Heart left ventricle (tissue), 16 donors: Measurements from ENCODE around the gene SGCE. TPM values are rescaled to one million over a fixed set of nuclear protein-coding genes. Genes with fewer than 3 reads are reported as not detected.

Source experiments
- ATAC-seq, 4 donors: fragments of 200-7000 bp; cut with Tn5 transposase; one replicate each; pipeline ENCODE4 v1.9.1; 2020 to 2022; ENCODE audit warnings: moderate library complexity in 4 of 4, mild to moderate bottlenecking in 3 of 4, moderate number of reproducible peaks in 1 of 4
- DNase-seq, 5 donors: peaks; one replicate each; pipeline ENCODE4 v3.0.0-alpha.2; 2020
- H3K27ac ChIP-seq, 12 donors: fragments of 200-600 bp; sonication (generic) in 4 of 12; one replicate each; pipeline versions ENCODE4 v1.5.0 to v1.8.0; 2016 to 2022; ENCODE audit warnings: mild to moderate bottlenecking in 2 of 12
- H3K27me3 ChIP-seq, 9 donors: fragments of 200-600 bp; sonication (generic) in 2 of 9; one replicate each; pipeline versions ENCODE4 v1.5.1 to v1.8.0; 2016 to 2022; ENCODE audit warnings: mild to moderate bottlenecking in 3 of 9
- H3K36me3 ChIP-seq, 9 donors: fragments of 200-600 bp; sonication (generic) in 2 of 9; one replicate each; pipeline versions ENCODE4 v1.5.0 to v1.8.0; 2018 to 2022; ENCODE audit warnings: mild to moderate bottlenecking in 2 of 9
- H3K4me1 ChIP-seq, 12 donors: fragments of 200-600 bp; sonication (generic) in 4 of 12; one replicate each; pipeline versions ENCODE4 v1.5.0 to v1.8.0; 2016 to 2022; ENCODE audit warnings: mild to moderate bottlenecking in 3 of 12
- H3K4me3 ChIP-seq, 12 donors: fragments of 200-600 bp; sonication (generic) in 4 of 12; one replicate each; pipeline versions ENCODE4 v1.5.0 to v1.8.0; 2017 to 2022; ENCODE audit warnings: mild to moderate bottlenecking in 9 of 12, moderate library complexity in 4 of 12
- H3K9me3 ChIP-seq, 12 donors: fragments of 200-600 bp; sonication (generic) in 4 of 12; one replicate each; pipeline versions ENCODE4 v1.5.0 to v1.8.0; 2016 to 2022; ENCODE audit warnings: mild to moderate bottlenecking in 1 of 12
- POLR2A ChIP-seq, 2 donors: fragments of 450-650 bp; IDR thresholded peaks; one replicate each; pipeline ENCODE4 v1.6.1; 2017; ENCODE audit warnings: antibody characterized with exemption in 2 of 2, mild to moderate bottlenecking in 2 of 2, moderate library complexity in 2 of 2
- WGBS, 4 donors: extraction: QIAGEN DNeasy Blood & Tissue Kit in 2 of 4; methylation state at CpG; one replicate each; pipeline versions ENCODE4 v1.1.5 to v1.1.7; 2013 to 2018; 5-methylcytosine and 5-hydroxymethylcytosine counted together
- intact Hi-C, 10 donors: fragments of 100-400 bp; cut with DNase I; formaldehyde crosslinking; loops; one replicate each; pipeline versions ENCODE4 v1.11.1 to v1.14.2; 2022
- polyA plus RNA-seq, 2 donors: library from polyadenylated mRNA; stranded (reverse); fragments of 200-250 nt; gene quantifications; one replicate each; pipeline ENCODE4 v1.2.3, GENCODE V29; 2013
- total RNA-seq, 9 donors: library from RNA; depleted of rRNA in 2 of 9; stranded (reverse); fragments of >200 nt in 2 of 9; fragmentation: NEBNext Ultra II Directional in 3 of 9; extraction: Animal tissue kit (Norgen Biotek cat#: 25700) in 3 of 9; gene quantifications; one replicate each; pipeline versions ENCODE4 v1.1.0 to v1.2.4, GENCODE V29; 2016 to 2023
- TF ChIP-seq, protein P1 (sequence below), 12 donors: fragments of 200-600 bp; sonication (generic) in 4 of 12; IDR thresholded peaks; one replicate each; pipeline versions ENCODE4 v1.5.0 to v1.8.0; 2018 to 2022; ENCODE audit warnings: antibody characterized with exemption in 12 of 12, mild to moderate bottlenecking in 5 of 12
- donor health status: ischemic (EF 13 %, LVEDD 7.1; RV severe dilation, severe dysfunction).
- donor health status: healthy with polysubstance abuse.
- donor health status: DM: no; HTN: yes; CAD: no.
- donor health status: DM: no; HTN: no; CAD: no.
- donor health status: ischemic (EF 25% LVEDD 6.9; RV normal size, moderate dysfunction).
- donor health status: ischemic (EF 25% LVEDD 5.7; RV mildly dilated, moderate dysfunction).
- donor health status: healthy.
- donor health status: DM: yes; HTN: yes; CAD: no.
- donor health status: ischemic (EF 35%, LVEDD 5.7; RV mildly dilated, moderate dysfunction).
- donor health status: nonischemic (EF 11% LVEDD 7.7; RV severe dilation, severe dysfunction).
- donor health status: DM: yes; HTN: yes; CAD: no.
- donor health status: PGD.
- donor health status: ischemic (EF 29% LVEDD 5.4; RV normal size, mild dysfunction).
- donor health status: nonischemic (EF 23%, LVEDD 6.1; RV moderate dilation, normal function).

The SGCE gene
- total and polyA plus RNA-seq, 11 donors = 10.0 to 40.2 (median 26.4) TPM

DNA sequence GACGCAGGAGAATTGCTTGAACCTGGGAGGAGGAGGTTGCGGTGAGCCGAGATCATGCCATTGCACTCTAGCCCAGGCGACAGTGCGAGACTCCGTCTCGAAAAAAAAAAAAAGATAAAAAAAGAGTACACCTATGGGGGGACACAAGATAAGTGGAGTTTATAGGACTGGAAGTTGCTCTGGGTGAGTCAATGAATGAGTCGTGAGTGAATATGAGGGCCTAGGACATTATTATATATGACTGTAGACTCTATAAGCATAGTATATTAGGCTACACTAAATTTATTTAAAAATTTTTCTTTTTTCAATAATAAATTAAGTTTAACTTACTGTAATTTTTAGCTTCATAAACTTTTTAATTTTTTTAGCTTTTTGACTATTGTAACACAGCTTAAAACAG lies 19.4 kb upstream of the SGCE start:
- DNase-seq (no peak), ATAC-seq (no peak)
- intact Hi-C loops = no loop called here
- Histone ChIP-seq H3K4me1 (no peaks in the 10 kb centered on the region), H3K9me3 (no peaks in the 10 kb centered on the region), H3K27ac (no peak overlapping the region), H3K36me3 (no peaks in the 10 kb centered on the region), H3K27me3 (no peaks in the 10 kb centered on the region), H3K4me3 (no peak overlapping the region)
- 96 to 99% (median 97%) methylated on average over 8 of the region's 8 CpGs for WGBS, 4 donors
- TF ChIP-seq, protein P1, sequence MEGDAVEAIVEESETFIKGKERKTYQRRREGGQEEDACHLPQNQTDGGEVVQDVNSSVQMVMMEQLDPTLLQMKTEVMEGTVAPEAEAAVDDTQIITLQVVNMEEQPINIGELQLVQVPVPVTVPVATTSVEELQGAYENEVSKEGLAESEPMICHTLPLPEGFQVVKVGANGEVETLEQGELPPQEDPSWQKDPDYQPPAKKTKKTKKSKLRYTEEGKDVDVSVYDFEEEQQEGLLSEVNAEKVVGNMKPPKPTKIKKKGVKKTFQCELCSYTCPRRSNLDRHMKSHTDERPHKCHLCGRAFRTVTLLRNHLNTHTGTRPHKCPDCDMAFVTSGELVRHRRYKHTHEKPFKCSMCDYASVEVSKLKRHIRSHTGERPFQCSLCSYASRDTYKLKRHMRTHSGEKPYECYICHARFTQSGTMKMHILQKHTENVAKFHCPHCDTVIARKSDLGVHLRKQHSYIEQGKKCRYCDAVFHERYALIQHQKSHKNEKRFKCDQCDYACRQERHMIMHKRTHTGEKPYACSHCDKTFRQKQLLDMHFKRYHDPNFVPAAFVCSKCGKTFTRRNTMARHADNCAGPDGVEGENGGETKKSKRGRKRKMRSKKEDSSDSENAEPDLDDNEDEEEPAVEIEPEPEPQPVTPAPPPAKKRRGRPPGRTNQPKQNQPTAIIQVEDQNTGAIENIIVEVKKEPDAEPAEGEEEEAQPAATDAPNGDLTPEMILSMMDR (IDR thresholded peaks at IDR 0.05) = no peak
- TF ChIP-seq POLR2A (IDR thresholded peaks at IDR 0.05) = no peak

DNA sequence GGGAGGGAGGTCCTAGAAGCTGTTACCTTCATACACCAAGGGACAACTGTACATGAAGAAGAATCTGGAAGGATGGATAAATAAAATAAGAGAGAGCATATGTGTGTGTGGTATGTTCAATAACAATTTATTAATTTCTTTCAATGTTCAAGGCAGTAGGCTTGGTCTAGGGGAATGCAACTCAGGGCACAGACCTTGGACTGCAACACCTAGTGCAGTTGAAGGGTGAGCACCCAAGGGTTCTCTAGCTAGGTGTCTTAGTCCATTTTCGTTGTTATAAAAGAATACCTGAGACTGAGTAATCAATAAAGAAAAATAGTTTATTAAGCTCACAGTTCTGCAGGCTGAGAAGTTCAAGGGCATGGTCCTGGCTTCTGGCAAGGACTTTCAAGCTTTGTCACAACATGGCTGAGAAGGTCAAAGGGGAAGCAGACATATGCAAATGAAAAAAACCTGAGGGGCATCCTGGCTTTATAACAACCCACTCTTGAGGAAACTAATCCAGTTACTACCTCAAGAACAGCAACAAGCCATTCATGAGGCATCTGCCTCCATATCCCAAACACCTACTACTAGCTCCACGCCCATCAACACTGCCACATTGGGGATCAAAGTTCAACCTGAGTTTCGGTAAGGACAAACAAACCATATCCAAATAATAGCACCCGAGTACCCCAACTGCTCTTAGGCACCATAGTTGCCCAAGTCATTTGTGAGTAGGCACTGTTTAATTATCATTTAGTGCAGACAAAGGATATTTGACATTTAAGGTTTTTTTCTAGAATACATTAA lies 15.7 kb upstream of the SGCE start:
- ATAC-seq = no peak
- TF ChIP-seq, protein P1 (IDR thresholded peaks at IDR 0.05) = no peak
- no peak for TF ChIP-seq POLR2A (IDR thresholded peaks at IDR 0.05)

DNA sequence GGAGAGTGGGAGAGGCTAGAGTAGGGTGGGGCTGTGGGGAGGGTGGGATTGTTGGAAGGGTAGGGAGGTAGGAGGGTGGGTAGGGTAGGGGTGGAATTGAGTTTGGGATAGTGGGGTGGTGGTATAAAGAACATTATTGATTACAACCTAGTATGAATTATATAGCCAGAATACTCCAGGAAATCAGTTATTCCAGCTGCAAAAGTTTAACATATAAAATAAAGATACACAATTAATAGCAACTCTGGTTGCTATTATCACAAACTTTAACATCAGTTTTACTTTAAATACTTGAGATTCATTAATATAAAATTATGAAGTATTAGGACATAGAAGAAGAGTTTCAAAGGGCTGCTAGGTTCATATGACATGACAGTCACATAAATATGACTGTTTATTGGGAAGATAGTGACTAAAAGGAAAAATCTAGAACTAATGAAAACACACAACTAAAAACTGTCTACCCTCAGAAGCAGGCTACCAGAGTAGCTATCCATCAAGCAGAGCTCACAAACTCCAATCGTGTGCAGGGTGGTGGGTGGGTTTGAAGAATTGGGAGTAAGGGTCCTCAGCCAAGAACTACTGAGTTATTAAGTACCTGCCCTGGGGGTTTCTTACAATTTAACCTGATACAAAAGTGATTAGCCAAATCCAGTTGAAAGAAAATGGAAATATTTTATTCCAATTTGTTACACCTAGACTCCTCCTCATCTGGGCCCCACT lies 14.0 kb upstream of the SGCE start:
- H3K36me3 ChIP-seq = no peaks in the 10 kb centered on the region
- no peak overlapping the region for H3K27ac ChIP-seq
- DNase-seq (no peak), ATAC-seq (no peak)
- H3K4me3 ChIP-seq = no peak overlapping the region
- intact Hi-C loops = no loop called here
- H3K27me3 ChIP-seq = no peaks in the 10 kb centered on the region
- WGBS, 4 donors = 92 to 98% (median 96%) methylated on average over 1 of the region's 1 CpG
- no peak for TF ChIP-seq POLR2A (IDR thresholded peaks at IDR 0.05)
- TF ChIP-seq, protein P1 (IDR thresholded peaks at IDR 0.05) = no peak
- H3K4me1 ChIP-seq = no peaks in the 10 kb centered on the region
- no peaks in the 10 kb centered on the region for H3K9me3 ChIP-seq

More for the DNA sequence above, 15.7 kb upstream of the SGCE start:
- intact Hi-C loops = no loop called here
- 85 to 91% (median 87%) methylated on average over 4 of the region's 4 CpGs for WGBS, 4 donors
- Histone ChIP-seq H3K36me3 (no peaks in the 10 kb centered on the region), H3K9me3 (no peaks in the 10 kb centered on the region), H3K4me3 (no peak overlapping the region), H3K4me1 (no peaks in the 10 kb centered on the region), H3K27ac (no peak overlapping the region), H3K27me3 (no peaks in the 10 kb centered on the region)
- no peak for DNase-seq

DNA sequence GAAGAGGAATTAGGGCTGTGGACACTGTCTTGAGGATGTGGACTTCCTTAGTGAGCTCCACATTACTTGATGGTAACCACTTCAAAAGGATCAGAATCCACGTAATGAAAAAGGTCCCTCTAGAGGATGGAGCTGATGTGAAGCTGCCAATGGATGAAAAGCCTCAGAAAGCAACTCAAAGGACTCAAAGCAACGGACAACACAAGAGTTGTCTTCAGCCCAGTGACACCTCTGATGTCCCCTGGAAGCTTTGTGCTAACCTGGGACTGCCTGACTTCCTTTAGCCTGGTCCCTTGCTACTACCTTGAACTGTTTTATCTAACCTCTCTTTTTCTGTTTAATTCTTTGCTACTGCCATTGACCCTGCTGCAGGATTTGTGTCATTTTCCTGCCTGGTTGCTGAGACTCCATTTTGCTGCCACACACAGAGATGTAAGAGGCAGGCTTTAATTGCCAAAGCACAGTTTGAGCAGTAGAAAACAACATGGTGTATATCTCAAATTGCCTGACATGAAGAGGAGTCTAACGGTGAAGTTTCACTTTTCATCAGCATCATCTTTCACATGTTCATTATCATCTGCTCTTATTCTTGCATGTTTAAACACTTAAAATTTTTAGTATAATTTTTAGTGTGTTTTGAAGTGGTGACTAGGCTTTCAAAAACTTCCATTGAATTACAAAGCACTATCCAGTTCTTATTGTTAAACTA lies 11.1 kb upstream of the SGCE start:
- Histone ChIP-seq H3K4me3 (no peak overlapping the region), H3K27me3 (no peaks in the 10 kb centered on the region), H3K9me3 (no peaks in the 10 kb centered on the region), H3K4me1 (no peaks in the 10 kb centered on the region), H3K36me3 (no peaks in the 10 kb centered on the region), H3K27ac (no peak overlapping the region)
- WGBS, 4 donors = 86 to 98% (median 87%) methylated on average over 3 of the region's 3 CpGs
- DNase-seq (no peak), ATAC-seq (no peak)
- TF ChIP-seq, protein P1 (IDR thresholded peaks at IDR 0.05) = no peak
- no peak for TF ChIP-seq POLR2A (IDR thresholded peaks at IDR 0.05)
- intact Hi-C loops = no loop called here
